ENCODE results near the gene GLIS1. TPM values are rescaled to one million over a fixed set of nuclear protein-coding genes. Genes with fewer than 3 reads are reported as not detected.

GLIS1 gene
- polyA plus RNA-seq, 3 donors: not detected

DNA sequence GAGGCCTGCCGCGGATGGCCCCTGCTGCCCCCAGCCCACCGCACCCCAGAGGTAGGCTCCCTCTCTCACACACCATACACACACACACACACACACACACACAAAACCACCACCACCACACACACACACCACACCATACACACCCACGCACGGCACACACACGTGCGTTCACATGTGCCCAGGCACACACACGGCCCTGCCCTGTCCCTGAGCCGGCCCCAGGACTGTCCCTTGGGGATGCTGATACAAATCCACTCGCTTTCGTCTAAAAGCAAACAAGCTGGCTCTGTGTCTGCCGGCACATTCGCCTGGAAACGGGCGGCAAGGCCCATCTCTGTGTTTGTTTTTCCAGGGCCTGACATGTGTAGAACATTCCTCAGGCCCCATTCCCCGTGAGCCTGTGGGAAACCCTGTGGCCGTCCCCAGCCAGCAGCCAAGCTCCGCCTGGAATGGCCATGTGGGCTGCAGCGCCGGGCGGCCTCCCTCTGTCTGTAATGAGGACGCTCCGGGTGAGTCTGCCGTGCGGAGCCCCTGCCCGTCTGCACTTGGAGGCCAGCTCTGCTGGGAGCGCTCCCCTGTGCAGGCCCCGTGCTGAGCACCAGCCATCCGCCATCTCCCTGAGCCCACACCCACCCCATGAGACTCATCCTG is 212.4 kb downstream of the GLIS1 start:
- Histone ChIP-seq H3K27ac (ENCODE audit: low read depth in 1 of 2, low read length in 2 of 2) (no peak overlapping the region), H3K27me3 (ENCODE audit: control insufficient read depth in 2 of 2, insufficient read depth in 2 of 2, low read length in 2 of 2) (no peaks in the 10 kb centered on the region), H3K4me2 (replicated peaks; ENCODE audit: extremely low read depth, low read length, poor library complexity, severe bottlenecking) (no peak overlapping the region), H3K4me1 (ENCODE audit: control insufficient read depth in 1 of 2, insufficient read depth in 2 of 2, low read length in 2 of 2) (no peaks in the 10 kb centered on the region), H3K36me3 (replicated peaks in 1 of 2; ENCODE audit: control insufficient read depth in 1 of 2, insufficient read depth in 2 of 2, low read length in 2 of 2) (no peaks in the 10 kb centered on the region), H4K20me1 (ENCODE audit: insufficient read depth, low read length) (no peaks in the 10 kb centered on the region), H2AFZ (ENCODE audit: insufficient read depth, low read depth, low read length, poor library complexity, severe bottlenecking) (no peak overlapping the region), H3K79me2 (ENCODE audit: insufficient read depth, low read length) (no peaks in the 10 kb centered on the region), H3K9me3 (replicated peaks in 1 of 2; ENCODE audit: control insufficient read depth in 1 of 2, insufficient read depth in 1 of 2, low read length in 2 of 2) (no peaks in the 10 kb centered on the region), H3K4me3 (replicated peaks in 1 of 3; ENCODE audit: low read depth in 2 of 3, low read length in 3 of 3) (no peak overlapping the region), H3K9ac (ENCODE audit: insufficient read depth, low read length, poor library complexity, severe bottlenecking) (no peak overlapping the region)
- peaks cover 0 to 6% (median 0%) of the 10 kb centered on the region in 3 donors for H3K27me3 Mint-ChIP-seq (ENCODE audit: low read depth in 3 of 3)
- H3K36me3 Mint-ChIP-seq: no peaks in the 10 kb centered on the region
- no peaks in the 10 kb centered on the region for H3K9me3 Mint-ChIP-seq
- no peak for TF ChIP-seq CTCF (IDR thresholded peaks at IDR 0.05)
- no peak for DNase-seq
- WGBS (ENCODE audit: insufficient coverage): 92% methylated on average over 24 of the region's 29 CpGs
- H3K4me3 Mint-ChIP-seq: no peak overlapping the region
- no peaks in the 10 kb centered on the region for H3K4me1 Mint-ChIP-seq
- intact Hi-C loops (cut with micrococcal nuclease): no loop called here
- H3K27ac Mint-ChIP-seq: no peak overlapping the region

DNA sequence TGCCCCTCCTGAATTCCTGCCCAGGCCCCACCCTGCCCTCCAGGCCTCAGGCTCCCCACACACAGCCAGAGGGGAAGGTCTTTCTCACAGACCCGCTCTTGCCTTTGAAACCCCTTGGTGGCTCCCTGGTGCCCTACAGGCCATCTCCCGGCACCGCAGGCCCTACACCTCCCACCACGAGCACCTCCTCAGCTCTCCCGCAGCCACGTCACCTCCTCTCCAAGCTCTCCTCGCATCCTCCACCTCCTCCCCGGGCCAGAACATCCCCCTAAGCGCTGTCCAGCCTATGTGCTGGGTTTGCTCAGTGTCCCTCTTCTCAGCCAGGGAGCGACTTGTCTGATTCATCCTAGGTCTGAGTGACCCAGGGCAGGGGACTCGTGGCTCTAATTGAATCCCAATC is 213.4 kb downstream of the GLIS1 start:
- Mint-ChIP-seq H3K4me3 (no peak overlapping the region), H3K4me1 (no peaks in the 10 kb centered on the region), H3K36me3 (no peaks in the 10 kb centered on the region), H3K9me3 (no peaks in the 10 kb centered on the region), H3K27ac (no peak overlapping the region), H3K27me3 (ENCODE audit: low read depth in 3 of 3) (peaks cover 0 to 6% (median 0%) of the 10 kb centered on the region in 3 donors)
- intact Hi-C loops (cut with micrococcal nuclease): no loop called here
- Histone ChIP-seq H3K4me3 (replicated peaks in 1 of 3; ENCODE audit: low read depth in 2 of 3, low read length in 3 of 3) (no peak overlapping the region), H3K9me3 (replicated peaks in 1 of 2; ENCODE audit: control insufficient read depth in 1 of 2, insufficient read depth in 1 of 2, low read length in 2 of 2) (no peaks in the 10 kb centered on the region), H3K36me3 (replicated peaks in 1 of 2; ENCODE audit: control insufficient read depth in 1 of 2, insufficient read depth in 2 of 2, low read length in 2 of 2) (no peaks in the 10 kb centered on the region), H3K9ac (ENCODE audit: insufficient read depth, low read length, poor library complexity, severe bottlenecking) (no peak overlapping the region), H4K20me1 (ENCODE audit: insufficient read depth, low read length) (no peaks in the 10 kb centered on the region), H3K4me2 (replicated peaks; ENCODE audit: extremely low read depth, low read length, poor library complexity, severe bottlenecking) (no peak overlapping the region), H3K4me1 (ENCODE audit: control insufficient read depth in 1 of 2, insufficient read depth in 2 of 2, low read length in 2 of 2) (no peaks in the 10 kb centered on the region), H2AFZ (ENCODE audit: insufficient read depth, low read depth, low read length, poor library complexity, severe bottlenecking) (no peak overlapping the region), H3K27ac (ENCODE audit: low read depth in 1 of 2, low read length in 2 of 2) (no peak overlapping the region), H3K79me2 (ENCODE audit: insufficient read depth, low read length) (no peaks in the 10 kb centered on the region), H3K27me3 (ENCODE audit: control insufficient read depth in 2 of 2, insufficient read depth in 2 of 2, low read length in 2 of 2) (no peaks in the 10 kb centered on the region)
- DNase-seq: no peak
- no peak for TF ChIP-seq CTCF (IDR thresholded peaks at IDR 0.05)
- WGBS (ENCODE audit: insufficient coverage): 92% methylated on average over 11 of the region's 11 CpGs
